MG63 (cell line): Measurements from ENCODE around the gene NKG7. TPM values are rescaled to one million over a fixed set of nuclear protein-coding genes. Genes with fewer than 3 reads are reported as not detected.
"Not testable (repeated sequence)": the region's sequence is repeated elsewhere in the genome, so short reads cannot be mapped to it uniquely, and the experiment has no call there.

Source experiments
- DNase-seq: peaks from one replicate; pipeline ENCODE4 v3.0.0-alpha.2; 2020
- H3K27me3 ChIP-seq: fragments of 250-450 bp; sonication (Bioruptor Pico); 2 replicates; pipeline ENCODE4 v1.5.1; 2020; ENCODE audit warnings: mild to moderate bottlenecking, moderate library complexity
- H3K36me3 ChIP-seq: fragments of 250-450 bp; sonication (Bioruptor Pico); 2 replicates; pipeline ENCODE4 v1.5.1; 2020; ENCODE audit warnings: mild to moderate bottlenecking, moderate library complexity
- H3K4me3 ChIP-seq: fragments of 250-450 bp; sonication (Bioruptor Pico); 2 replicates; pipeline ENCODE4 v1.5.1; 2020; ENCODE audit warnings: mild to moderate bottlenecking, moderate library complexity
- H3K9me3 ChIP-seq: fragments of 250-450 bp; sonication (Bioruptor Pico); 2 replicates; pipeline ENCODE4 v1.5.1; 2020; ENCODE audit warnings: mild to moderate bottlenecking, moderate library complexity
- total RNA-seq: library from RNA; depleted of rRNA; stranded (reverse); fragments of >200 nt; shearing (Covaris generic); gene quantifications from 2 replicates; pipeline ENCODE4 v1.2.3, GENCODE V29; 2014; ENCODE audit warnings: low replicate concordance

The NKG7 gene
- total RNA-seq, 1 experiment from 2014 or later, result not detected

DNA sequence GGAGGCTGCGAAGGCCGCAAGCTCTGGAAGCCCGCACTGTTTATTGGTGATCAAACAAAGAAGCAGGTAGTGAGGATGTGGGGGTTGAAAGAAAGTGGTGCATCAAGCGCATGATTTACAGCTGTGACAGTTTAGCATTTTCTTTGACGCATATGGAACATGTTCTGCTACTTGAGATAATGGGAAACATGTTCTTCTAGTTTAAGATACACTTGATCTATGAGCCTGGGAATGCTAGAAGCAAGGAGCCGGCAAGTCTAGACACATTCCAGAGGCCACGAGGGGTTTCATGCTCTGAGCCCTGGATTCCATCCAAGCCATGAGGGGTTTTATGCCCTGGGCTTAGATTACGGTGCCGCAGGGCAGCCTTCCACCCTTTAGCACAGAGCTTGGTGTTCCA is 25.0 kb upstream of the NKG7 start:
- H3K9me3 ChIP-seq, H3K27me3 ChIP-seq, H3K36me3 ChIP-seq, H3K4me3 ChIP-seq, DNase-seq: not testable (repeated sequence)

DNA sequence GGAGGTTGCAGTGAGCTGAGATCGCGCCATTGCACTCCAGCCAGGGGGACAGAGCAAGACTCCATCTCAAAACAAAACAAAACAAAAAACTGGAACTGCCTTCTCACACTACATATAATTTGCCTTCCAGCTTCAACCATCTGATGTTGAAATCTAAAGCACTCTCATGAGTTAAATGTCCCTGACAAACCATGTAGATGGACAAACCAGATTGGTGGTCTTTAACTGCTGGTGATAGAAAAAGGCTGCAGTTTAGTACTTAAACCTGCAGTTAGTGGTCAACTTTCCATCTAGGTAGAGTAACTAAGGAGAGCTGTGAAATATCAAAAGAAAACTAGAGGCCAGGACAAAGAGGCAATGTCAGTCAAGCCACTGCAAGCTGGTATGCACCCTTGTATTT is 23.7 kb upstream of the NKG7 start:
- H3K9me3 ChIP-seq, result no peaks in the 10 kb centered on the region
- no peak for DNase-seq
- no peaks in the 10 kb centered on the region for H3K27me3 ChIP-seq

DNA sequence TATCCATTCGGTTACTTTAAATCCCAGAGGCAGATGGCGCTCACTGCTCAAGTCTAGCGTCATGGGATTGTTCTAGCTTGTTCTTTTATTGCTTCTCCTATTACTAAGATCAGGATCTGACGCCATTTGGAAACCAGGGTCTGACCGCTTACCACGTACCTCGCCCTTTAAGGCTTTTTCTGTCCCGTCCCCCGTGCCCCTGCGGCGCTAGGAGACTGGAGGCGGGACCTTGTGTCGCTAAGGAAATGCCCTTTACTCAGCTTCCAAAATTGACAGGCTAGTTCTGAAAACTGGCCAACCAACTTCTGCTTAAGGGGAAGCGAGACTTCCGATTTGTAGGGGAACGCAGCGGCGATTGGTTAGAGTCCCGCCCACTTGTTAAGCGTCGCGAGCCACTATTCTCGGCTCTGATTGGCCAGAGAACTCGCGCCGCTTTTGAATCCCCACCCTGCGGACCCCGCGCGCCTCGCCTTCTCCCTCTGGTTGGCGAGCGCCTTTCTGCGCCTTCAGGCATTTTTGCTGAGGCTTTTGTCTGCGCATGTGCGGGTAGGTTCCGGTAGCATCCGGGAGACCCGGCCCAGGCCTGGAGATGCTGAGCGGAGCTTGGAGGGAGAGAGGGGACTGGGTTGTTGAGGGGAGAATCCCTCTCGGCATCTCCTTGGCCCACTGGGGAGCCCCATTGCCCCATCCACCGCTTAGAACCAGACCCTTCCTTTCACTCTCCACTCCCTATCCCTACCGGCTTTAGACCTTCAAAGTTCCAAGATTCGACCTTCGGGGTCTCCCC is 21.8 kb upstream of the NKG7 start:
- H3K9me3 ChIP-seq, result no peaks in the 10 kb centered on the region
- no peaks in the 10 kb centered on the region for H3K36me3 ChIP-seq
- no peaks in the 10 kb centered on the region for H3K27me3 ChIP-seq
- H3K4me3 ChIP-seq, result peak overlapping the region; percentile 60
- DNase-seq, result peak; percentile 96

More for the DNA sequence above, 23.7 kb upstream of the NKG7 start:
- Histone ChIP-seq H3K4me3 (no peak overlapping the region), H3K36me3 (no peaks in the 10 kb centered on the region)

DNA sequence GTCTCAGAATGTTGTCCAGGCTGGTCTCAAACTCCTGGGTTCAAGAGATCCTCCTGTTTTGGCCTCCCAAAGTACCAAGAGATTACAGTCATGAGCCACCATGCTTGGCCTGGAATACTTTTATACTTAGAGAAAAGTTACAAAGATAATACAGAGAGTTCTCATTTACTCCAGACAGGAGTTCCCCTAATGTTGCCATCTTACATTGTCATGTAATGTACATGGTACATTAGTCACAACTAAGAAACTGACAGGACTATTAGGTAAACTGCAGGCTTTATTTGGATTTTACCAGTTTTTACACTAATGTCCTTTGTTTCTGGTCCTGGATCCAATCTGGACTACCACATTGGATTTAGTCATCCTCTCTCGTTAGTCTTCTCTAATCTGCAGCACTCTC is 20.2 kb upstream of the NKG7 start:
- Histone ChIP-seq H3K36me3 (no peaks in the 10 kb centered on the region), H3K9me3 (no peaks in the 10 kb centered on the region), H3K4me3 (no peak overlapping the region), H3K27me3 (no peaks in the 10 kb centered on the region)
- no peak for DNase-seq

DNA sequence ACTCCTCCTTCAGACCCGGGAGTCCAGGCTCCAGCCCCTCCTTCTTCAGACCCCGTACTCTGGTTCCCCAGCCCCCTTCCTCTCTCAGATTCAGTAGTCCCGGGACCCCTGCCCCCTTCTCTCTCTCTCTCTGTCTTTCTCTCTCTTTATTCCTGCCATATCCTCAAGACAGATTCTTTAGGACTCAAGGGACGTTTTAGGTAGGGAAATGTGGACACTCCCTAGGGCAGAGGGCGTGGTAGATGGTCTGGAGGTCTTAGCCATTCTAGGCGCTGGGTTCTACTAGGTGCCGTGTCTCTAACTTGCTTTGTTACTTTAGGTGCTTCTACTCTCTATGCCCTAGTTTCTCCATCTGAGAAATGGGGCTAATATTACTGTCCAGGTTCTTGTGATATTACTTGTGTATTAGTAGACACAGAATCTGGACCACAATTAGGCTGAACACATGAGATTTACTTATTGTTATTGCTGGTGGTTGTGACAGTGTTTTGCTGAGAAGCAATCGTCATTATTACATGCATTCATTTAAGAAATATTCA is 18.7 kb upstream of the NKG7 start:
- Histone ChIP-seq H3K4me3 (no peak overlapping the region), H3K27me3 (no peaks in the 10 kb centered on the region), H3K36me3 (no peaks in the 10 kb centered on the region), H3K9me3 (no peaks in the 10 kb centered on the region)
- DNase-seq, result no peak

DNA sequence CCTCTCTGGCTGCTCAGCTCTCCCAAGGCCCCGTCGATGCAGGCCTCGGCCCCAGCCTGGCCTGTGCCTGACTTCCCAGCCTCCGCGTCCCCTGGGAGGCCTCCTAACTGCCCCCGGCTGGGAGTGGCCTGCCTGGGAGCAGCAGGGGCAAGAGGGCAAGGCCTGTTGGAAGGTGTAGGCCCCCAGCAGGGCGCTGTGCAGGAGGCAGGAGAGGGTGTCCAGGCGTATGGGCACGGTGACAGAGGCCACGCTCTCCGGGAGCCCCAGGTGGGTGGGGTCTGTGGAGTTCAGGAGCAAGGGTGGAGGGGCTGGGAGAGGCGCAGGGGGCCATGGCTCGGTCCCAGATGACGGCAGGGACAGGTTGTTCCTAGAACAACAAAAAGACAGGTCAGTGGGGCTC is 16.7 kb upstream of the NKG7 start:
- H3K4me3 ChIP-seq, result no peak overlapping the region
- no peaks in the 10 kb centered on the region for H3K27me3 ChIP-seq
- H3K36me3 ChIP-seq, result no peaks in the 10 kb centered on the region
- H3K9me3 ChIP-seq, result no peaks in the 10 kb centered on the region
- no peak for DNase-seq

DNA sequence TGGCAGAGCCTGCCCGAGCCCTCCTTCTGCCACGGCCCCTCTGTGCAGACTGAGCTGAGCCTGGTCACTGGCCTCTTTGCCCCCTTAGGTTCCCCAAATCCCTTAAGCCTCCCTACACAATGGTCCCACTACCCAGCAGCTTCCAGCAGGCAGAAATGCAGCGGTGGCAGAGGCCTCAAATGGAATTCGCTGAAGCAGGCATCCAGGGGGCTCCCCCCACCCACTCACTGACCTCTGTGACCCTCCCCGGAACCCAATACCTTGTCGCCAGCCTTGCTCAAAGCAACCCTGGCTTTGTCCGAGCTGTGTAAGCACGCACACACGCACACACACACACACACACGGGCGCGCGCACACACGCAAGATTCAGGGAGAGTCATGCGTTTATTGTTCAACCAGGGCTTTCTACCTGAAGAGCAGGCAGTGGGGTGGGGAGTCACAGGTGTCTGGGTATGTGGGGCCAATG is 15.5 kb upstream of the NKG7 start, which contains the start of gene LIM2:
Gene LIM2, minus strand, starts transcription at position 51 of the 466 bp plus-strand sequence. CDS start 531 bp downstream, outside the sequence.
- no peaks in the 10 kb centered on the region for H3K9me3 ChIP-seq
- no peaks in the 10 kb centered on the region for H3K36me3 ChIP-seq
- no peaks in the 10 kb centered on the region for H3K27me3 ChIP-seq
- no peak for DNase-seq
- H3K4me3 ChIP-seq, result no peak within 1 kb of the TSS

DNA sequence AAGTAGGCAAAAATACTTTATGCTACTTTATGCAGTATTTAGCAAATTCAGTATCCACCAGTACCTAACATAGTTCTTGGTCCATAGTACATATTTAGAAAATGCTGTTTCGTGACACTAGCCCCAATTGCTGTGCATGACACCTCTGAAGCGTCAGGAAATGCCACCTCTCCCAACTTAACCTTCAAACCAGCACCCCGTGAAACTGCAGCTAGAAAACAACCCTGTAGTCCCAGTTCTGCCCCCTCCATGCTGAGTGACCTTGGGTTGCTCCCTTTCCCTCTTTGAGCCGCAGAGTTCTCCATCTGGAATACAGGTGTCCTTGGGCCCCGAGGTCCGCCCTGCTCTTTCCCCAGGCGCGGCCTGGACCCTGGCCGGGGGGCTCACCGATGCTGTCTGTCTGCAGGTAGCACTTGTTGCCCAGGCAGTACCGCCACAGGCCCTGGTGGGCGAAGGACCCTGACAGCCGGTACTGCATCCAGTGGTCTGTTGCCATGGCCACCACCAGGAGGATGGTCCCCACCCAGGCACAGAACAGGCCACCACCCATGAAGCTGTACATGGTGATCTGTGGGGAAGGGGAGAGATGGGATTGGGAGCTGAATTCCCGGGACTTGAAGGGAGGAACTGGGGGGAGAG is 14.5 kb upstream of the NKG7 start:
- Histone ChIP-seq H3K4me3 (no peak overlapping the region), H3K36me3 (no peaks in the 10 kb centered on the region), H3K27me3 (no peaks in the 10 kb centered on the region), H3K9me3 (no peaks in the 10 kb centered on the region)
- DNase-seq, result no peak

DNA sequence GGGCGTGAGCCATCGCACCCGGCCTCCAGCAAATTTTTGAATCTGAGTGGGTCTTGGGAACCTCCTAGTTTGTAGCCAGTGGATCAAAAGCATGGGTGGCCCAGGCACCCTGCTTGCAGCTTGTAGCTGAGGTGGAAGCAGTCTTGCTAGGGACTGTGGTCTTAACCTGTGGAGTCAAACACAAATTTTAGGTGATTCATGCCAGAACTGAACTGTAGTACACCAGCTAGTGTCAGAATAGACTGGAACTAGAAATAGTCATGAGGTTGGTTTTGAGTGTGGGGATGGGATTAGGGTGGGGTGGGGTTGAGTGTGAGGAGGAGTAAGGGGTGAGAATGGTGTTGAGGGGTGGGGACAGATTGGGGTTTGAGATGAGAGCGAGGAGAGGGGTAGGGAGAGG is 9.6 kb upstream of the NKG7 start:
- DNase-seq, result no peak
- Histone ChIP-seq H3K9me3 (no peaks in the 10 kb centered on the region), H3K27me3 (no peaks in the 10 kb centered on the region)

DNA sequence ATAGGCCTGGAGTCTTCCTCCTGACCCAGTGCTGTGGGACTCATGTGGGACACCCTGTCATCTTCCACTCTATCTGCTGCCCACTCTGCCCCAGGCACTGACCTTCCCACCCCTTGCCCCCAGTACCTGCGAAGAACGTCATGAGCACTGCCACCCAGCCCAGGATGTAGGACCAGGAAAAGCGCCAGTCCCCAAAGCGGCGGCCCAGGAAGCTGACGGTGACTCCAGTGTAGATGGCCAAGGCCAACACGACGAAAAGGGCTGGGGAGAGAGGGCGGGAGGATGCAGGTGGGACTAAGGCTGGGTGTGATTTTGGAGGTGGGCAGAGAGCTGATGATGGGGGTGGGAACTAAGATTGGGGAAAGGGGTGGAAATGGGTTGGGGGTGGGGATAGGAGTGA is 7.9 kb upstream of the NKG7 start:
- no peaks in the 10 kb centered on the region for H3K27me3 ChIP-seq
- no peaks in the 10 kb centered on the region for H3K9me3 ChIP-seq
- DNase-seq, result no peak
- no peak overlapping the region for H3K4me3 ChIP-seq
- no peaks in the 10 kb centered on the region for H3K36me3 ChIP-seq

More for the DNA sequence above, 9.6 kb upstream of the NKG7 start:
- no peaks in the 10 kb centered on the region for H3K36me3 ChIP-seq
- no peak overlapping the region for H3K4me3 ChIP-seq

DNA sequence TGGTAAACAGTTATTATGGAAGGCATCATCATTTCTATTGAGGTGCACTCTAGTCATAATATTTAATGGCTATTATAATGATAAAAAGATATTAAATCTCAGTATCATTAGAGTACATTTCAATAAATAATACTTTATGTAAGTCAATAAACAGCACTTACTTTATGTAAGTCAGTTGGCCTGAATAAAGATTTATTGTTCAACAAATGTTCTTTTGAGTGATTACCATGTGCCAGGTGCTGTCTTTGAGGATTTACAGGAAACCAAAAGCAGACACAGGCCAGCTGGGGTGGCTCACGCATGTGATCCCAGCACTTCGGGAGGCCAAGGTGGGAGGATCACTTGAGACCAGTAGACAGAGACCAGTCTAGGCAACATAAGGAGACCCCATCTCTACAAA is 5.0 kb upstream of the NKG7 start:
- H3K4me3 ChIP-seq, result no peak overlapping the region
- no peak for DNase-seq
- H3K27me3 ChIP-seq, result no peaks in the 10 kb centered on the region
- no peaks in the 10 kb centered on the region for H3K9me3 ChIP-seq
- H3K36me3 ChIP-seq, result no peaks in the 10 kb centered on the region

DNA sequence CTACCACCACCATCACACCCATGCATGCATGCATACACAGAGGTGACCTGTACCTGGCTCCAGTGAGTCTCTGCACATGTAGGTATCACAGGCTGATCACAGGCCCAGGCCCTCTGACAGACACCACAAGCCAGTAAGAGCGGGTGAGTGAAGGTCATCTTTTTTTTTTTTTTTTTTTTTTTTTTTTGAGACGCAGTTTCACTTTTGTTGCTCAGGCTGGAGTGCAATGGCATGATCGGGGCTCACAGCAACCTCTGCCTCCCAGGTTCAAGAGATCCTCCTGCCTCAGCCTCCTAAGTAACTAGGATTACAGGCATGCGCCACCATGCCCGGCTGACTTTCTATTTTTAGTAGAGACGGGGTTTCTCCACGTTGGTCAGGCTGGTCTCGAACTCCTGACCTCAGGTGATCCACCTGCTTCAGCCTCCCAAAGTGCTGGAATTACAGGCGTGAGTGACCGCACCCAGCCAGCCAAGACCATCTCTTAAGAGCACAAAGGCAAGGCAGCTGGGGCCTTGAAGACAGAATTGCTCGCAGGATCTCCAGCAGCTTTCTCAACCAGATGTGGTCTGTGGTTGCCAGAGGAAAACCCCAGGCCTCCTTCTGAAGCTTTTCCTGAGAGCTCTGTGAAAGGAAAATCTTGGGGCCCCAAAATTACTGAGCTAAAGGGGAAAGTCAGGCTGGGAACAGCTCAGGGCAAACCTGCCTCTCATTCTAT is 3.2 kb upstream of the NKG7 start:
- Histone ChIP-seq H3K4me3 (no peak overlapping the region), H3K27me3 (no peaks in the 10 kb centered on the region), H3K36me3 (no peaks in the 10 kb centered on the region), H3K9me3 (no peaks in the 10 kb centered on the region)
- no peak for DNase-seq

DNA sequence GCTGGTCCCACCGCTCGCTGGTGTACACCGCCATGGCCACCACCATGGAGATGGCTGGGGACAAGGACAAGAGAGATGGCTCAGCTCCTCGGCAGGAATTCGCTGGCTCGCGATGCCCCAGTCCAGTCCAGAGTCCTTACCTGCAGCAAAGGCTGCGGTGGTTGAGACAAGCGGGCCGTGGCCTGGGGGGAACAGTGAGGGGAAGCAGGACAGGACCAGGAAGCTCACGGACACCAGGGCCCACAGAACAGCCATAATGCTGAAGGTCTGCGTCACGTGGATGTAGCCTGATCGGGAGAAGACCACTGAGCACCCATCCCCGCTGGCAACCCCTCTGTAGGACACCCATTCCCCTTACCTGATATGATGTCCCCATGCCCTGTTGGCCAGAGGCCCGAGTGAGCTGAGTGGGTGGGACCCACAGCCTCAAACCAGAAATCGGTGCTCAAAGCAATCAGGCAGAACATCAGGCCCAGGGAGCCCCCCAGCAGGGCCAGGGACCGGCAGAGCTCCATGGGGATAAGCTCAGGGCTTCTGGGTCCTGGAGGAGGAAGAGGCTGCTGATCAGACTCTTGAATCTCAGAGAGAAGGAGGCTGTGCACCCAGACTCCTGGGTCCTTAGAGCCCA is 319 bp downstream of the NKG7 start:
- Histone ChIP-seq H3K9me3 (no peaks in the 10 kb centered on the region), H3K4me3 (no peak overlapping the region), H3K36me3 (no peaks in the 10 kb centered on the region), H3K27me3 (no peaks in the 10 kb centered on the region)
- no peak for DNase-seq

DNA sequence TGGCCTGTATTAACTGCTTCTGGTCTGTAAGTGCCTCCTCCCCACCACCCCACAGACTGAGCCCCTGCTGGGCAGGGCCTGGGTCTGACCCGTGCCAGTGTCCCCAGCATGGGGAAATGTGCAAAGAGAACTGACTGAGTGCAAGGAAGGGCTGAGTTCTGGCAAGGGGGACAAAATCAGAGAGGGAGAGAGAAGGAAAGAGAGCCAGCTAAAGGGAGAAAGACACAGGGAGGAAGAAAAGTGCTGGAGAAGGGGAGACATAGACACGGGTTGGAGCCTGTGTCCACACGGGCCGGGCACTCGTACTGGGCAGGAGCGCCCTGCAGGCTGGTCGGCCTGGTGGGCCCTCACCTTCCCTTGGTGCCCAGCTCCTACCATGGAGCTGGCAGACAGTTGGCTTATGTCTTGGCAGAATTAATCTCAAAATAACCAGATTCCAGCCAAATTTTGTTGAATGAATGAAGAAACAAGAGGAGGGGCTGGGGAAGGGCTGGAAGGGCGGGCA is 1.2 kb downstream of the NKG7 start:
- no peak overlapping the region for H3K4me3 ChIP-seq
- no peaks in the 10 kb centered on the region for H3K27me3 ChIP-seq
- no peak for DNase-seq
- no peaks in the 10 kb centered on the region for H3K9me3 ChIP-seq
- H3K36me3 ChIP-seq, result no peaks in the 10 kb centered on the region

DNA sequence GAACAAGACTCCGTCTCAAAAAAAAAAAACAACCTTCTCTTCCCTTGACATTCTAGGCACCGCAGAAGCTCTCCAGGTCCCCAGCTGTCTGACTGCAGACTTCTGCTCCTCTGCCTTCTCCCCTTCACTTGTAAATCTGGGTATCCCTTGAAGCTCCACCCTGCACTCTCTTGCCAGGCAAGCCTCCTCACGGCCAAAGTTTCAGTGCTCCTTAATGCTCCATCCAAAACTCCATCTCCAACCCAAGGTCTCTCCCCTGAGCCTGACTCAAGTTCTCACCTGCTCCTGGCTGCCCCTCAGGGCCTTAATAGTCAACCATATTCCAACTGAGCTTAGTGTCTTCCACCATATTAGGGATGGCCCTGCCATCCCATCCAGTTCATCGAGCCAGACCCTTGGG is 2.2 kb downstream of the NKG7 start:
- H3K27me3 ChIP-seq, result no peaks in the 10 kb centered on the region
- DNase-seq, result no peak
- no peaks in the 10 kb centered on the region for H3K9me3 ChIP-seq
- no peak overlapping the region for H3K4me3 ChIP-seq
- H3K36me3 ChIP-seq, result no peaks in the 10 kb centered on the region

DNA sequence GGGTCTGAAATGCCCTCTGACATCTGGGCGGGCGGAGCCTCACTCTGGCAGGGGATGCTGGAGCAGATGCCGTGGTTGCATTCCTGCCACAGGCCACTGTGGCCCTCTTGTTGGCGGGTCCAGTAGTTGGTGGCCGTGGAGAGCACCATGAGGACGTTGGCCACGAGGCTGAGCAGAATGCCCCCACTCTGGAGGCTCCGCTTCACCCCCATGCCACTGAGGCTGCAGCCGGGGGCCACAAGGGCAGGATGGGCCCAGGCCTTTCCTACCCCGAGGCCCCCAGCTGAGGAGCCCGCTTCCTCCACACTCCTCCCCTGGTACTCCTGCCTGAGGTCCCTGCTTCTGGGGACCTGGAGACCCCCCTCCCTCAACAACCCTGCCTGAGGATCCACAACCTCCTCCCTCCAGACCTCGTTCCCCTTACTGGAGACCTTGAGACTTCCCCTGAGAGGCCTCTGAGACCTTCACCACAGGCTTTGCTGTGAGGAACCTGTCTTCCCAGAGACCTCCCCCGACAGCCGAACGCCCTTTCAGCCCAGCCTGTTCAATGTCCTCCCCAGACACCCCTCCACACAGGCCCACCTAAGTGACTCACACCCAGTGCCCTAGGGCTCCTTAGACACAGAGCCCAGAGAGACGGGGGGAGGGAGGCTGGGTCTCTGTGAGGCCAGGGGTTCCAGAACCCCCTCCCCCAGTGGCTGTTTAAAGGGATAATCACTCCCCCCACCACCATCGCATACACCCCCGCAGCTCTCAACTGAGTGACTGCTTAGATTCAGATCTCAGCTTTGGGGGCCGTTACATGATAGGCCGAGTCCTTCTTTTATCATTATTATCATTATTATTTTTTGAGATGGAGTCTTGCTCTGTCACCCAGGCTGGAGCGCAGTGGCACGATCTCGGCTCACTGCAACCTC is 3.8 kb downstream of the NKG7 start, which contains the start of gene CLDND2:
Gene CLDND2, minus strand, starts transcription at position 638 of the 917 bp plus-strand sequence. Its CDS starts 426 bp downstream, at position 212.
- 0 out of 2 replicates have a peak, but pooled peaks cover 2% of the 10 kb centered on the region for H3K36me3 ChIP-seq
- no peak for DNase-seq
- H3K4me3 ChIP-seq, result peak within 1 kb of the TSS; percentile 98
- H3K9me3 ChIP-seq, result no peaks in the 10 kb centered on the region
- H3K27me3 ChIP-seq, result no peaks in the 10 kb centered on the region
